ENCODE measurements around the gene PROCR.

The PROCR gene

GRCh38 chr20:35171753-35172433, at the start of gene PROCR:
TSS of gene PROCR (plus strand) at chr20:35172072. CDS start at chr20:35172155, 83 bp downstream.
- Mint-ChIP-seq H3K36me3 (peaks cover 8% of the 10 kb centered on the region), H3K4me1 (peaks cover 32% of the 10 kb centered on the region), H3K27ac (peak within 1 kb of the TSS; percentile 92), H3K9me3 (no peaks in the 10 kb centered on the region), H3K4me3 (peak within 1 kb of the TSS; percentile 74)
- DNase-seq (ENCODE audit: low spot score in 2 of 2) (peak in 1 of 2 donors; percentile 57), ATAC-seq (peak; percentile 80)

GRCh38 chr20:35122756-35123405, 49.0 kb upstream of the PROCR start:
- Mint-ChIP-seq H3K4me1 (peaks cover 30% of the 10 kb centered on the region), H3K9me3 (no peaks in the 10 kb centered on the region), H3K36me3 (peaks cover 99% of the 10 kb centered on the region), H3K27ac (peak overlapping the region; percentile 64), H3K4me3 (no peak overlapping the region)
- DNase-seq (ENCODE audit: low spot score in 2 of 2) (no peak), ATAC-seq (no peak)

GRCh38 chr20:35125753-35126152, 46.1 kb upstream of the PROCR start:
- H3K36me3 Mint-ChIP-seq, result peaks cover 100% of the 10 kb centered on the region
- no peak overlapping the region for H3K4me3 Mint-ChIP-seq
- ATAC-seq (no peak), DNase-seq (ENCODE audit: low spot score in 2 of 2) (no peak)
- H3K9me3 Mint-ChIP-seq, result no peaks in the 10 kb centered on the region
- peaks cover 7% of the 10 kb centered on the region for H3K4me1 Mint-ChIP-seq
- no peak overlapping the region for H3K27ac Mint-ChIP-seq

GRCh38 chr20:35129647-35130069, 42.2 kb upstream of the PROCR start:
- Mint-ChIP-seq H3K36me3 (peaks cover 100% of the 10 kb centered on the region), H3K4me1 (no peaks in the 10 kb centered on the region), H3K4me3 (no peak overlapping the region), H3K9me3 (no peaks in the 10 kb centered on the region), H3K27ac (no peak overlapping the region)
- ATAC-seq, result peak; percentile 48
- DNase-seq (ENCODE audit: low spot score in 2 of 2), result no peak

- H3K36me3 Mint-ChIP-seq, result peaks cover 100% of the 10 kb centered on the region
- DNase-seq (ENCODE audit: low spot score in 2 of 2) (no peak), ATAC-seq (no peak)
- no peak overlapping the region for H3K4me3 Mint-ChIP-seq
- no peaks in the 10 kb centered on the region for H3K9me3 Mint-ChIP-seq
- H3K4me1 Mint-ChIP-seq, result peaks cover 4% of the 10 kb centered on the region
- peak overlapping the region; percentile 21 for H3K27ac Mint-ChIP-seq
Measured at GRCh38 chr20:35131934-35132333, 39.9 kb upstream of the PROCR start.

GRCh38 chr20:35133031-35133430, 38.8 kb upstream of the PROCR start:
- peaks cover 100% of the 10 kb centered on the region for H3K36me3 Mint-ChIP-seq
- DNase-seq (ENCODE audit: low spot score in 2 of 2) (no peak), ATAC-seq (no peak)
- H3K9me3 Mint-ChIP-seq, result no peaks in the 10 kb centered on the region
- H3K4me1 Mint-ChIP-seq, result peaks cover 4% of the 10 kb centered on the region
- H3K4me3 Mint-ChIP-seq, result no peak overlapping the region
- H3K27ac Mint-ChIP-seq, result no peak overlapping the region

GRCh38 chr20:35133735-35134134, 38.1 kb upstream of the PROCR start:
- DNase-seq (ENCODE audit: low spot score in 2 of 2) (no peak), ATAC-seq (no peak)
- peaks cover 100% of the 10 kb centered on the region for H3K36me3 Mint-ChIP-seq
- H3K9me3 Mint-ChIP-seq, result no peaks in the 10 kb centered on the region
- peak overlapping the region; percentile 1 for H3K27ac Mint-ChIP-seq
- no peak overlapping the region for H3K4me3 Mint-ChIP-seq
- peaks cover 4% of the 10 kb centered on the region for H3K4me1 Mint-ChIP-seq

- peak overlapping the region; percentile 72 for H3K27ac Mint-ChIP-seq
- DNase-seq (ENCODE audit: low spot score in 2 of 2) (no peak), ATAC-seq (no peak)
- peaks cover 4% of the 10 kb centered on the region for H3K4me1 Mint-ChIP-seq
- H3K9me3 Mint-ChIP-seq, result no peaks in the 10 kb centered on the region
- no peak overlapping the region for H3K4me3 Mint-ChIP-seq
- peaks cover 100% of the 10 kb centered on the region for H3K36me3 Mint-ChIP-seq
Measured at GRCh38 chr20:35134472-35134871, 37.4 kb upstream of the PROCR start.

- Mint-ChIP-seq H3K4me3 (no peak overlapping the region), H3K4me1 (peaks cover 4% of the 10 kb centered on the region), H3K9me3 (no peaks in the 10 kb centered on the region), H3K27ac (peak overlapping the region; percentile 72), H3K36me3 (peaks cover 100% of the 10 kb centered on the region)
- no peak for ATAC-seq
- no peak for DNase-seq (ENCODE audit: low spot score in 2 of 2)
Measured at GRCh38 chr20:35134880-35135279, 37.0 kb upstream of the PROCR start.

- Mint-ChIP-seq H3K36me3 (peaks cover 100% of the 10 kb centered on the region), H3K9me3 (no peaks in the 10 kb centered on the region), H3K4me3 (no peak overlapping the region), H3K4me1 (peaks cover 10% of the 10 kb centered on the region), H3K27ac (peak overlapping the region; percentile 72)
- ATAC-seq (peak; percentile 61), DNase-seq (ENCODE audit: low spot score in 2 of 2) (no peak)
Measured at GRCh38 chr20:35135867-35136586, 35.8 kb upstream of the PROCR start.

- Mint-ChIP-seq H3K9me3 (no peaks in the 10 kb centered on the region), H3K4me1 (peaks cover 37% of the 10 kb centered on the region), H3K27ac (peak overlapping the region; percentile 57), H3K36me3 (peaks cover 69% of the 10 kb centered on the region), H3K4me3 (peak overlapping the region; percentile 92)
- no peak for DNase-seq (ENCODE audit: low spot score in 2 of 2)
- ATAC-seq, result no peak
Measured at GRCh38 chr20:35144694-35145093, 27.2 kb upstream of the PROCR start.

GRCh38 chr20:35145141-35145564, 26.7 kb upstream of the PROCR start:
- peak; percentile 52 for ATAC-seq
- Mint-ChIP-seq H3K27ac (peak overlapping the region; percentile 57), H3K9me3 (no peaks in the 10 kb centered on the region), H3K4me3 (peak overlapping the region; percentile 92), H3K4me1 (peaks cover 37% of the 10 kb centered on the region), H3K36me3 (peaks cover 64% of the 10 kb centered on the region)
- no peak for DNase-seq (ENCODE audit: low spot score in 2 of 2)

- H3K36me3 Mint-ChIP-seq, result peaks cover 52% of the 10 kb centered on the region
Measured at GRCh38 chr20:35146299-35146919, 25.5 kb upstream of the PROCR start.

GRCh38 chr20:35146920-35147574, 24.8 kb upstream of the PROCR start, which contains the start of gene EDEM2:
TSS of gene EDEM2 (minus strand) at chr20:35147336. CDS start at chr20:35147258, 78 bp downstream.
- ATAC-seq, result peak; percentile 94
- Mint-ChIP-seq H3K27ac (peak within 1 kb of the TSS; percentile 96), H3K9me3 (no peaks in the 10 kb centered on the region), H3K36me3 (peaks cover 45% of the 10 kb centered on the region), H3K4me3 (peak within 1 kb of the TSS; percentile 92), H3K4me1 (peaks cover 31% of the 10 kb centered on the region)
- peak; percentile 92 to 96 for DNase-seq (ENCODE audit: low spot score in 2 of 2)

More at GRCh38 chr20:35146299-35146919, 25.5 kb upstream of the PROCR start:
- H3K9me3 Mint-ChIP-seq, result no peaks in the 10 kb centered on the region
- no peak for DNase-seq (ENCODE audit: low spot score in 2 of 2)
- H3K4me3 Mint-ChIP-seq, result peak overlapping the region; percentile 92
- H3K27ac Mint-ChIP-seq, result peak overlapping the region; percentile 96
- peak; percentile 3 for ATAC-seq
- peaks cover 31% of the 10 kb centered on the region for H3K4me1 Mint-ChIP-seq
